Esophagus (tissue), 2 donors: ENCODE results near the gene PDZD8. TPM values are rescaled to one million over a fixed set of nuclear protein-coding genes. Genes with fewer than 3 reads are reported as not detected.
"Not testable (repeated sequence)": the region's sequence is repeated elsewhere in the genome, so short reads cannot be mapped to it uniquely, and the experiment has no call there.

Source experiments
- H3K27ac ChIP-seq, 2 donors: one replicate each; pipeline ENCODE4 v1.5.1; 2013; ENCODE audit warnings: low read depth in 2 of 2, mild to moderate bottlenecking in 2 of 2, inconsistent platforms in 1 of 2, low read length in 1 of 2, moderate library complexity in 1 of 2
- H3K27me3 ChIP-seq, 2 donors: one replicate each; pipeline ENCODE4 v1.6.1; 2013; ENCODE audit warnings: low read length in 2 of 2, control low read depth in 1 of 2, mild to moderate bottlenecking in 1 of 2; ENCODE audit not compliant: insufficient read depth in 2 of 2, control insufficient read depth in 1 of 2
- H3K36me3 ChIP-seq, 2 donors: one replicate each; pipeline ENCODE4 v1.6.1; 2013; ENCODE audit warnings: low read length in 1 of 2; ENCODE audit not compliant: control insufficient read depth in 2 of 2, insufficient read depth in 2 of 2
- H3K4me1 ChIP-seq, 2 donors: one replicate each; pipeline ENCODE4 v1.6.1; 2013; ENCODE audit warnings: low read length in 1 of 2; ENCODE audit not compliant: control insufficient read depth in 2 of 2, insufficient read depth in 2 of 2
- H3K4me3 ChIP-seq, 2 donors: one replicate each; pipeline ENCODE4 v1.5.1; 2013; ENCODE audit warnings: low read length in 2 of 2, mild to moderate bottlenecking in 2 of 2, low read depth in 1 of 2, moderate library complexity in 1 of 2
- H3K9me3 ChIP-seq, 2 donors: one replicate each; pipeline ENCODE4 v1.6.1; 2013; ENCODE audit warnings: mild to moderate bottlenecking in 2 of 2, low read depth in 1 of 2, low read length in 1 of 2, moderate library complexity in 1 of 2; ENCODE audit not compliant: control insufficient read depth in 2 of 2, insufficient read depth in 1 of 2
- WGBS, 2 donors: extraction: QIAGEN DNeasy Blood & Tissue Kit; methylation state at CpG; one replicate each; pipeline ENCODE4 v1.1.7; 2013; 5-methylcytosine and 5-hydroxymethylcytosine counted together
- polyA plus RNA-seq, 2 donors: library from polyadenylated mRNA; stranded (reverse); fragments of 200-250 nt; gene quantifications; one replicate each; pipeline ENCODE4 v1.2.3, GENCODE V29; 2013
- donor health status: healthy with polysubstance abuse.
- donor health status: Bipolar disorder and iron deficiency.

PDZD8 gene
- polyA plus RNA-seq, 2 donors = 2.9 to 6.8 TPM

DNA sequence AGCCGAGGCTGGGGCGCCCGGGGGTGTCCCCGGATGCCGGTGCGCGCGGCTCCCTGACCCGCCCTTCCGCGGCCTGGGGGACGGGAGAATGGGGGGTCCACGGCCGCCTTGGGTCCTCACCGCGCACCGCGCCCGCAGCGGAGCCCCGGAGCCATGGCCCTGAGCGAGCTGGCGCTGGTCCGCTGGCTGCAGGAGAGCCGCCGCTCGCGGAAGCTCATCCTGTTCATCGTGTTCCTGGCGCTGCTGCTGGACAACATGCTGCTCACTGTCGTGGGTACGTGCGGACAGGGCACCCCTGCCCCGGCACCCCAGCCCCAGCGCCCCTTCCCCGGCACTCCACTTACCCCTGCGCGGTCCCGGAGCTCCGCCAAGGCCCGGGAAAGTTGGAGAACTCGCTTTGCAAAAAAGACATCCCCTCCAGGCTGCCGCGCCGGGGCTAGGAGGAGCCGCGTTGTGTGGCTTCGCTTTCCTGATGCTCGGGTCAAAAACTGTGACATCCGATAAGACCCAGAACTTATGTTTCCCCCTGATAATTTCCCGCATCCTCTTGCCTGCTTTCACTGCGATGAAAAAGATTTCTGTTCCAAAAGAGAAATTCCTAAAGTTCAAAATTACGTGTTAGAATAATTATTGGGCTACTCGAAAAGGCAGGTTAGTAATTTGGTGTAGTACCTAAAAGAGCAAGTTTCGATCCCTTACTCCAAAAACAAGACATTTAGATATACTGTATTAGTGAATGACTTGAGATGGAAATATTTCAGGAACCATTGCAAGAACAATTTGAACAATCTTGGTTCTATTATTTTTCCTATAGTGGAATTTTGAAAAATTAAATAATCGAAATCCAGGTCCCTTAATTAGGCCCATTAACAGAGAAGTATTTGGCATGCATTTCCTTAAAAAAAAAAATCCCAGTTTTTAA, 133.4 kb downstream of the PDZD8 start:
- H3K4me3 ChIP-seq = peak overlapping the region in 1 of 2 donors; percentile 0
- 7 to 11% methylated on average over 40 to 56 of the region's 56 CpGs for WGBS, 2 donors
- H3K36me3 ChIP-seq = no peaks in the 10 kb centered on the region
- H3K4me1 ChIP-seq = peaks cover 4% of the 10 kb centered on the region in 2 donors
- no peak overlapping the region for H3K27ac ChIP-seq
- H3K9me3 ChIP-seq = no peaks in the 10 kb centered on the region
- peaks cover 5 to 19% of the 10 kb centered on the region in 2 donors for H3K27me3 ChIP-seq

DNA sequence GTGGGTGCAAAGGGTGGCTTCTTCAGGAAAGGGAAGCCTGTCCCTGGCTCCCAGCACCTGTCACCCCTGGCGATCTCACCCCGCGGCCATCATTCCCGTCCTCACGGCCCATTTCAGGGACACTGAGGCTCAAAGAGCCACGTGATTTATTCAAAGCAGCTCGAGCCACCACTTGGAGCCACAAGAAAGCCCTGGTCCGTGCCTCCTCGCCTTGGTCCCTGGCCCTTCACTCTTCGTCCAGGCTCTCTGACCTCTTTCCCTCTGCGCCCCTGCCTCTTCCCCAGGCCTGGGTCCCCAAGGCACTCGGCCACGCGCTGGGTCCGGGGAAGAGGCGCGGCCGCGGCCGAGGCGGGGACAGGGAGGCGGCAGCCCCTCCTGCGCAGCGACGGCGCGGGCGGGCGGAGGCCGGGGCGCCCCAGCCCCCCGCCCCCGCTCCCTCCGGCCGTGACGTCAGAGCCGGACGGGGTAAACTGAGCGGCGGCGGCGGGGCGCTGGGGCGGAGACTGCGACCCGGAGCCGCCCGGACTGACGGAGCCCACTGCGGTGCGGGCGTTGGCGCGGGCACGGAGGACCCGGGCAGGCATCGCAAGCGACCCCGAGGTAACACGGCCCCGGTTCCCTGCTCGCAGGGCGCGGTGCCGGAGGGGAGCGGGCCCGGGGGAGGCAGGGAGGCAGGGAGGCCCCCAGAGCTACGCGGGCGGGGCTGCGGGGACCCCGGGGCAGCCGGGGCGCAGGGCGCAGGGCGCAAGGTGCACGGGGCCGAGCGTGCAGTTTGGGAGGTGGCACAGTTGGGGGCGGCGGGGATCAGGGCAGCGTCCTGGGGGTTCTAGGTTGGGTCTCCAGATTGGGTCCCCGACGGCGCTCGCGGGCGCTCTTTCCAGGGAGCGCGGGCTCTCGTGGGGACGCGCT, 134.4 kb downstream of the PDZD8 start, which contains the start of gene SLC18A2:
Gene SLC18A2, plus strand, starts transcription at position 494 of the 909 bp plus-strand sequence. CDS start 580 bp downstream, outside the sequence.
- peaks cover 7 to 19% of the 10 kb centered on the region in 2 donors for H3K27me3 ChIP-seq
- peak within 1 kb of the TSS in 1 of 2 donors; percentile 0 for H3K4me3 ChIP-seq
- no peak within 1 kb of the TSS for H3K27ac ChIP-seq
- H3K36me3 ChIP-seq = no peaks in the 10 kb centered on the region
- peaks cover 4% of the 10 kb centered on the region in 2 donors for H3K4me1 ChIP-seq
- no peaks in the 10 kb centered on the region for H3K9me3 ChIP-seq
- WGBS, 2 donors = 3 to 5% methylated on average over 78 to 93 of the region's 93 CpGs

DNA sequence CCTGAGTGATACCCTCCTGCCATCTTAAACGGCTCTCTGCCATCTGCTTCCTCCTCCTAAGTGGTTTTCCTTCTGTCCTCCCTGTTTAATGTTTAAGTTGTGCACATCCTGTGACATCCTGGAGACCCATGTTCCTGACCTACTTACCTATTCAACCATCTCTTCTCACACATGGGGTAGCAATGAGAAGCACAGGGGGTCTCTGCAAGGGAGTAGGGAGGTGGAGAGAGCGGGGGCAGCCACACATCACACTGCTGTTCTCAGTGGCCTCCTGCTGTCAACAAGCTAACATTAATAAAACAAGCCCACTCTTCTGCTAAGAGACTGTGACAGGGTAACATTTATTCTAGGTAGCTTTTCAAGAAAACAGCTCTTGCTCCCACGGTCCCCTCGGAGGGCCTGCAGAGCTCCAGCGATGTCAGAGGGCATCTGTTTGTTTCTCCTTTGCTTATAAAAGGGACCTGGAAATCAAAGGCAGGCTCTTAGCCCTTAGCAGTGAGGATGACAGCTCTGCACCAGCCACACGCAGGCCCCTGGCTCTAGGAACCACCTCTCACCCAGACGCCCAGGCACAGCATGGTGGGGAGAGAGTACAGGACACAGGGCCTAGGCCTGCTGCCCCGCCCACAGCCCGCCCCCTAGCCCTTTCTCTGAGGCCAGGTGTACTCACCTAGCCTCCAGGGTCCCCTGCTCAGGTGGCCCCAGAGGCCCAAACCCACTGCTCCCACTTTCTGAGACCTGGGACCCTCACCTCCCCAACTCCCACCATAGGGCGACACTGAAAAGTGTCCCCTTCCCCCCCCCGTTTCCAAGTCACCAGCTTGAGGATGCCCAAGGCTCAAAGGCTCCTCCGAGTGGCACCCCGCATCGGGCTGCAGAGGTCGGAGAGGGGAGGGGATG, 135.3 kb downstream of the PDZD8 start:
- Histone ChIP-seq H3K9me3 (no peaks in the 10 kb centered on the region), H3K4me1 (peaks cover 2 to 4% of the 10 kb centered on the region in 2 donors), H3K27ac (no peak overlapping the region), H3K36me3 (no peaks in the 10 kb centered on the region), H3K4me3 (no peak overlapping the region), H3K27me3 (peaks cover 7 to 19% of the 10 kb centered on the region in 2 donors)
- WGBS, 2 donors = 56 to 59% methylated on average over 15 of the region's 15 CpGs

DNA sequence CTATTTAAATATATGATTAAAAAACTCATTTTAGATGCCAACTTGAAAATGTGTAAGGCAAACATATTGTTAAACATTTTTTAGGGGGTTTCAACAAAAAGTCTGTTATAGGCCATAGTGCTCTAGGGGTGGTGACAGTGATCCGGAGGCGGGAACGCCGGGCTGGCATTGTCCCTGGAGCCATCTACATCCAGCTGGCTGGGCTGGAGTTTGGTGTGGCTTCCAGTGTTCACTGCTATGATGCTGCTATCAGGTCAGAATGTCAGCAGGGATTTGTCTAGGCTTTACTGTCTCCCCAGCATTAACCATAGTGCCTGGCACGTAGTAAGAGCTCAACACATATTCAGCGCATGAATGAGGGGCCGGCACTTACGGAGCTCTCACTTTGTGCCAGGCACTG, 136.2 kb downstream of the PDZD8 start:
- no peaks in the 10 kb centered on the region for H3K36me3 ChIP-seq
- H3K9me3 ChIP-seq = no peaks in the 10 kb centered on the region
- H3K27ac ChIP-seq = no peak overlapping the region
- no peak overlapping the region for H3K4me3 ChIP-seq
- WGBS, 2 donors = 80 to 85% methylated on average over 8 of the region's 8 CpGs
- H3K4me1 ChIP-seq = peaks cover 2 to 4% of the 10 kb centered on the region in 2 donors
- H3K27me3 ChIP-seq = peaks cover 7 to 19% of the 10 kb centered on the region in 2 donors

DNA sequence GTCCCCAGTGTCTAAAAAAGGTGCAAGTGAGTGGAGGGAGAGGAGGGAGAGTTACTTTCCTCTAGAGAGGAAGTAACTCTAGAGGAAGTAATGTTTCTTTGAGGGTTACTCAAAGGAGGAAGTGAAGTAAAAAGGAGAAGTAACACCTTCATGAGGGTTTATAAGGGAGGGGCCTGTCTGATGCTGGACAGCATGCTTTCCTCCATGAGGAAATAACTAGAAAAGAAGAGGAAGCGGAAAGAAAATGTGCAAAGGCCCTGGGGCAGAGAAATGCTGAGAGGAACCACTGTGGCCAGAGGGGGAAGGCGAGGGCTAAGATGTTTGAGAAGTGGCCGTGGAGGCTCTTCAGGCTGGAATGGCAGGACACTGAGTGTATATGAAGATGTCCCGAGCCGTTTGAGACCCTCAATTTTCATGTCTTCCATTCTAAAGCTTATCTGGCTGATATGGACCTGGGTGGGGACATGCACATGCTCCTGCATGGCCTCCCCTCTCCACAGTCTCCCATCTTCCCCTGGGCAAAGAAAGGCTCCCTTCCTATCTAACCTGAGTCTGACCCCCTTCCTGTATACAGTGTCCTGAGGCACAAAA, 137.7 kb downstream of the PDZD8 start:
- WGBS, 2 donors = 79 to 85% methylated on average over 5 of the region's 5 CpGs
- peaks cover 7 to 19% of the 10 kb centered on the region in 2 donors for H3K27me3 ChIP-seq
- H3K27ac ChIP-seq = no peak overlapping the region
- H3K4me3 ChIP-seq = no peak overlapping the region
- no peaks in the 10 kb centered on the region for H3K9me3 ChIP-seq
- peaks cover 2 to 4% of the 10 kb centered on the region in 2 donors for H3K4me1 ChIP-seq
- H3K36me3 ChIP-seq = no peaks in the 10 kb centered on the region

DNA sequence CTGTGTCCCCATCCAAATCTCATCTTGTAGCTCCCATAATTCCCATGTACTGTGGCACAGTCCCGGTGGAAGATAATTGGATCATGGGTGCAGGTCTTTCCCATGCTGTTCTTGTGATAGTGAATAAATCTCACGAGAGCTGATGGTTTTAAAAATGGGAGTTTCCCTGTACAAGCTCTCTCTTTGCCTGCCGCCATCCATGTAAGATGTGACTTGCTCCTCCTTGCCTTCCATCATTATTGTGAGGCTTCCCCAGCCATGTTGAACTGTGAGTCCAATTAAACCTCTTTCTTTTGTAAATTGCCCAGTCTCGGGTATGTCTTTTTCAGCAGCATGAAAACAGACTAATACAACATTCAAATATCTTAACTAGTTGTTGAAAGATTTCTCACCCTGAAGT, 145.1 kb downstream of the PDZD8 start:
- H3K4me3 ChIP-seq, H3K9me3 ChIP-seq, H3K36me3 ChIP-seq, H3K27ac ChIP-seq, H3K4me1 ChIP-seq, H3K27me3 ChIP-seq: not testable (repeated sequence)
- 88 to 90% methylated on average over 4 of the region's 4 CpGs for WGBS, 2 donors

DNA sequence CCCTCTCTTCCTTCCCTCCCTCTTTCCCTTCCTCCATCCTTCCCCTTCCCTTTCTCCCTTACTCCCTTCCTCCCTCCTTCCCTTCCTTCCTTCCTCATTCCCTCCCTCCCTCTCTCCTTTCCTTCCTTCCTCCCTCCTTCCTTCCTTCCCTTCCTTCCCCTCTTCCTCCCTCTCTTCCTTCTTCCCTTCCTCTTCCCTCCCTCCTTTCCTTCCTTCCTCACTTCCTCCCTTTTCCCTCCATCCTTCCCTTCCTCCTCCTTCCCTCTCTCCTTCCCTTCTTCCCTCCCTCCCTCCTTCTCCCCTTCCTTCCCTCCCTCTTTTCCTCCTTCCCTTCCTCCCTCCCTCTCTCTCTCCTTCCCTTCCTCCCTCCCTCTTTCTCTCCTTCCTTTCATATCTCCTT, 147.0 kb downstream of the PDZD8 start:
- Histone ChIP-seq H3K4me3 (no peak overlapping the region), H3K4me1 (no peaks in the 10 kb centered on the region), H3K27ac (no peak overlapping the region), H3K9me3 (peaks cover 0 to 3% of the 10 kb centered on the region in 2 donors), H3K27me3 (no peaks in the 10 kb centered on the region), H3K36me3 (no peaks in the 10 kb centered on the region)
